ENCODE measurements around the gene SLC7A1. TPM values are rescaled to one million over a fixed set of nuclear protein-coding genes. Genes with fewer than 3 reads are reported as not detected.

SLC7A1 gene
- total and polyA plus RNA-seq, 3 donors from 2014 or later = 21.4 to 35.7 (median 27.0) TPM

DNA sequence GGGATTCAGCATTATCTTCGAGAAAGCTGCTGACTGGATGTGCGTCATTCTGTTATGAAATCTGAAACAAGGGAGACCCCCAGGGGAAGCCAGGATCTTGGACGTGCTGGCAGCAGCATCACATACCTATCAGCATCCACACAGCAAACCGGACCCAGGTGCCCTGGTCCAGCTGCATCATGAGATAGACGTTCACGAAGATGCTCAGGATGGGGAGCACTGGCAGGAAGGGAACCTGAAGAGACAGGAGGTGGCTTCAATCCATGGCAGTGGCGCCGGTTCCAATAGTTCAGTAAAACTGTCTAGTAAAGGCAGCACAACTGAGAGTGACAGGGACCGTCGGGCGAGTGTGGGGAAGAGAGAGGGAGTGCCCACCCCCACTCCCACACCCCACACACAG is 79.5 kb downstream of the SLC7A1 start:
- intact Hi-C loops (cut with DNase I; ENCODE audit: low total_unique reads) = no loop called here
- no peaks in the 10 kb centered on the region for H3K27me3 ChIP-seq
- TF ChIP-seq CTCF (IDR thresholded peaks at IDR 0.05) = no peak
- H3K4me1 ChIP-seq = no peaks in the 10 kb centered on the region
- H3K4me3 ChIP-seq = no peak overlapping the region
- no peak overlapping the region for H3K27ac ChIP-seq
- H3K9me3 ChIP-seq = no peaks in the 10 kb centered on the region
- H3K36me3 ChIP-seq (ENCODE audit: low read depth, missing control alignments) = no peaks in the 10 kb centered on the region
- 92 to 95% methylated on average over 11 of the region's 11 CpGs for WGBS, 2 donors
- DNase-seq = no peak

DNA sequence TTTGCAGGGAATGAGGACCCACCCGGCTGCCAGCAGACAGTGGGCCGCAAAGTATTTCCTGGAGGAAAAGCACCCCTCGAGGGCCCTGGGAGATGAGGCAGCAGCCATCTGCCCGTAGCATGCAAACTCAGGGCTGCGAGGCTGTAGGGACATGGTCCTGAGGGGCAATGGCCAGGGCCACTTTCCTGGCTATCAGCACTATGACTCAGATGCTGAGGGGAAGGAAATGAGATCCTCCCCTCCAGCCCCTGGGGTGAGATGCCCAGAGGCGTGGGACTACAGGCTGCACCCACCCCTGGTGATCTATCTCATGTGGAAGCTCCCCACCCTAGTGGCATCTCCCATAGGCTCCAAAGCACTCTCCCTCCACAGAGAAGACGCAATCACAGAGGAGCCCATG is 80.1 kb downstream of the SLC7A1 start:
- intact Hi-C loops (cut with DNase I; ENCODE audit: low total_unique reads) = no loop called here
- no peaks in the 10 kb centered on the region for H3K36me3 ChIP-seq (ENCODE audit: low read depth, missing control alignments)

GRCh38 chr13:29514720-29515310 is 80.7 kb downstream of the SLC7A1 start:
- H3K27ac ChIP-seq = no peak overlapping the region
- WGBS, 2 donors = 84 to 100% methylated on average over 6 to 13 of the region's 13 CpGs
- H3K4me1 ChIP-seq = no peaks in the 10 kb centered on the region
- TF ChIP-seq POLR2A (IDR thresholded peaks at IDR 0.05) (no peak), CTCF (IDR thresholded peaks at IDR 0.05) (no peak)
- DNase-seq = no peak
- no peak overlapping the region for H3K4me3 ChIP-seq
- H3K36me3 ChIP-seq (ENCODE audit: low read depth, missing control alignments) = no peaks in the 10 kb centered on the region
- intact Hi-C loops (cut with DNase I; ENCODE audit: low total_unique reads) = no loop called here
- no peaks in the 10 kb centered on the region for H3K27me3 ChIP-seq
- H3K9me3 ChIP-seq = no peaks in the 10 kb centered on the region

More for the DNA sequence above, 80.1 kb downstream of the SLC7A1 start:
- no peak for TF ChIP-seq POLR2A (IDR thresholded peaks at IDR 0.05)
- no peak for TF ChIP-seq CTCF (IDR thresholded peaks at IDR 0.05)
- H3K27ac ChIP-seq = no peak overlapping the region
- WGBS, 2 donors = 80 to 95% methylated on average over 4 to 7 of the region's 7 CpGs
- H3K4me1 ChIP-seq = no peaks in the 10 kb centered on the region
- H3K4me3 ChIP-seq = no peak overlapping the region
- no peaks in the 10 kb centered on the region for H3K9me3 ChIP-seq
- DNase-seq = no peak
- H3K27me3 ChIP-seq = no peaks in the 10 kb centered on the region

- WGBS, 2 donors = 80 to 92% methylated on average over 2 to 32 of the region's 32 CpGs
These were observed 81.3 kb downstream of the SLC7A1 start for GRCh38 chr13:29513981-29514719.

More at GRCh38 chr13:29513981-29514719, 81.3 kb downstream of the SLC7A1 start:
- no peaks in the 10 kb centered on the region for H3K9me3 ChIP-seq
- H3K4me3 ChIP-seq = no peak overlapping the region
- no peaks in the 10 kb centered on the region for H3K36me3 ChIP-seq (ENCODE audit: low read depth, missing control alignments)
- DNase-seq = no peak
- H3K4me1 ChIP-seq = no peaks in the 10 kb centered on the region
- intact Hi-C loops (cut with DNase I; ENCODE audit: low total_unique reads) = no loop called here
- no peaks in the 10 kb centered on the region for H3K27me3 ChIP-seq
- H3K27ac ChIP-seq = no peak overlapping the region
- no peak for TF ChIP-seq CTCF (IDR thresholded peaks at IDR 0.05)
- no peak for TF ChIP-seq POLR2A (IDR thresholded peaks at IDR 0.05)
